Astrocyte of the cerebellum (primary cell): ENCODE measurements around the gene DOCK10.

Experiments
- DNase-seq: peaks from one replicate; pipeline ENCODE4 v3.0.0-alpha.2; 2011; ENCODE audit warnings: low read depth
- H3K4me3 ChIP-seq: 2 replicates; pipeline ENCODE4 v1.5.1; 2011; ENCODE audit warnings: mild to moderate bottlenecking, low read depth, low read length, moderate library complexity
- in situ Hi-C: cut with HindIII; loops from 2 replicates; pipeline ENCODE4 v1.10.0; 2017; ENCODE audit warnings: low sequenced_read_pairs
- TF ChIP-seq, protein P1 (sequence below): IDR thresholded peaks from 2 replicates; pipeline ENCODE4 v1.5.1; 2012; ENCODE audit warnings: low read length, low read depth, moderate library complexity, mild to moderate bottlenecking; ENCODE audit errors: missing control alignments

The DOCK10 gene

DNA sequence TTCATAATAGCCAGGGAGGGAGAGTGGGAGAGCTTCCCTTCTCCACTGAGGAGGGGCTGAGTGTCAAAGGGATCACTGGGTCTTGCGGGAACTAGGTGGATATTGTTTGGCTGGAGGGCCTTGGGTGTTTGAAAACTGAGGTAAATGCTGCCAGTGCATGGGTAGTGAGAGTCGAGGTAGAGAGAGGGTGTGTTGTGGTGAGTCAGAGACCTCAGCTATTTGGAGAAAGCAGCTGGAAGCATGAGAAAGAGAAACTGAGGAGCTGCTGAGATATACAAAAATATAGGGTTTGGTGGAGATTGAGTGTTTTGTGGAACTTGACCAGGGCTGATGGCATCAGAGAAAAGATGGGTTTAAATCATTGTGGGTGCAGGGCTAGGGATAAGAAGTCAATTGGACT, 199.1 kb downstream of the DOCK10 start:
- H3K4me3 ChIP-seq: no peak overlapping the region
- DNase-seq: peak; percentile 27
- in situ Hi-C loops: no loop called here
- TF ChIP-seq, protein P1, sequence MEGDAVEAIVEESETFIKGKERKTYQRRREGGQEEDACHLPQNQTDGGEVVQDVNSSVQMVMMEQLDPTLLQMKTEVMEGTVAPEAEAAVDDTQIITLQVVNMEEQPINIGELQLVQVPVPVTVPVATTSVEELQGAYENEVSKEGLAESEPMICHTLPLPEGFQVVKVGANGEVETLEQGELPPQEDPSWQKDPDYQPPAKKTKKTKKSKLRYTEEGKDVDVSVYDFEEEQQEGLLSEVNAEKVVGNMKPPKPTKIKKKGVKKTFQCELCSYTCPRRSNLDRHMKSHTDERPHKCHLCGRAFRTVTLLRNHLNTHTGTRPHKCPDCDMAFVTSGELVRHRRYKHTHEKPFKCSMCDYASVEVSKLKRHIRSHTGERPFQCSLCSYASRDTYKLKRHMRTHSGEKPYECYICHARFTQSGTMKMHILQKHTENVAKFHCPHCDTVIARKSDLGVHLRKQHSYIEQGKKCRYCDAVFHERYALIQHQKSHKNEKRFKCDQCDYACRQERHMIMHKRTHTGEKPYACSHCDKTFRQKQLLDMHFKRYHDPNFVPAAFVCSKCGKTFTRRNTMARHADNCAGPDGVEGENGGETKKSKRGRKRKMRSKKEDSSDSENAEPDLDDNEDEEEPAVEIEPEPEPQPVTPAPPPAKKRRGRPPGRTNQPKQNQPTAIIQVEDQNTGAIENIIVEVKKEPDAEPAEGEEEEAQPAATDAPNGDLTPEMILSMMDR: no peak

DNA sequence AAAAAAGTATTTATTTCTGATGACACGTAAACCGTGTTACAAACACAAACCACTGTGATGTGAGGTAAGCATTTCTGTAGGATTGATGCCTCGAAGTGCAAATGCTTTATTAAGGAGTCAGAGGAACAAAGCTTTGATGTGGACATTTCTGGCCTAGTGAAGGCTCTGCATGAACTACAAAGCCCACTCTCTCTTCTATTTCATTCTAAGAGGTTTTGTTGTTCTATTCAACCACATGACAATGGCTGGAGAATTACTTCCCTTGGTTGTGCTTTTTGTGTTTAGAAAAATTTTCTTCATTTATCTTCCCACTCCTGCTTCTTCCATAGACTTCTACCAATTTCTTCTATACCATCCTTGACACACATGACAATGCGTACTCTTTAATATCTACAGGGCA, 200.4 kb downstream of the DOCK10 start:
- DNase-seq: no peak
- TF ChIP-seq, protein P1: no peak

GRCh38 chr2:224838335-224838734, 203.9 kb downstream of the DOCK10 start:
- no peak overlapping the region for H3K4me3 ChIP-seq
- peak; percentile 85 for DNase-seq
- TF ChIP-seq, protein P1: no peak
- in situ Hi-C loops: no loop called here

More for the DNA sequence above, 200.4 kb downstream of the DOCK10 start:
- no peak overlapping the region for H3K4me3 ChIP-seq
- in situ Hi-C loops: no loop called here

- TF ChIP-seq, protein P1: no peak
- peak; percentile 69 for DNase-seq
- no peak overlapping the region for H3K4me3 ChIP-seq
- in situ Hi-C loops: no loop called here
Measured at GRCh38 chr2:224837558-224837957, 204.7 kb downstream of the DOCK10 start.

GRCh38 chr2:224837066-224837465, 205.2 kb downstream of the DOCK10 start:
- TF ChIP-seq, protein P1: no peak
- H3K4me3 ChIP-seq: no peak overlapping the region
- no peak for DNase-seq
- in situ Hi-C loops: no loop called here

GRCh38 chr2:224836263-224836662, 206.0 kb downstream of the DOCK10 start:
- in situ Hi-C loops: no loop called here
- TF ChIP-seq, protein P1: no peak
- no peak overlapping the region for H3K4me3 ChIP-seq
- DNase-seq: no peak

- TF ChIP-seq, protein P1: no peak
- no peak overlapping the region for H3K4me3 ChIP-seq
- no peak for DNase-seq
- in situ Hi-C loops: no loop called here
Measured at GRCh38 chr2:224835405-224835804, 206.9 kb downstream of the DOCK10 start.
